GM18907 (cell line): ENCODE results near the gene TUBA3D.
"Not testable (repeated sequence)": the region's sequence is repeated elsewhere in the genome, so short reads cannot be mapped to it uniquely, and the experiment has no call there.

Source experiments
- ATAC-seq: cut with Tn5 transposase; IDR thresholded peaks from one replicate; pipeline ENCODE4 v1.9.1; 2021; ENCODE audit warnings: mild to moderate bottlenecking, moderate library complexity; ENCODE audit not compliant: unreplicated experiment

The TUBA3D gene

DNA sequence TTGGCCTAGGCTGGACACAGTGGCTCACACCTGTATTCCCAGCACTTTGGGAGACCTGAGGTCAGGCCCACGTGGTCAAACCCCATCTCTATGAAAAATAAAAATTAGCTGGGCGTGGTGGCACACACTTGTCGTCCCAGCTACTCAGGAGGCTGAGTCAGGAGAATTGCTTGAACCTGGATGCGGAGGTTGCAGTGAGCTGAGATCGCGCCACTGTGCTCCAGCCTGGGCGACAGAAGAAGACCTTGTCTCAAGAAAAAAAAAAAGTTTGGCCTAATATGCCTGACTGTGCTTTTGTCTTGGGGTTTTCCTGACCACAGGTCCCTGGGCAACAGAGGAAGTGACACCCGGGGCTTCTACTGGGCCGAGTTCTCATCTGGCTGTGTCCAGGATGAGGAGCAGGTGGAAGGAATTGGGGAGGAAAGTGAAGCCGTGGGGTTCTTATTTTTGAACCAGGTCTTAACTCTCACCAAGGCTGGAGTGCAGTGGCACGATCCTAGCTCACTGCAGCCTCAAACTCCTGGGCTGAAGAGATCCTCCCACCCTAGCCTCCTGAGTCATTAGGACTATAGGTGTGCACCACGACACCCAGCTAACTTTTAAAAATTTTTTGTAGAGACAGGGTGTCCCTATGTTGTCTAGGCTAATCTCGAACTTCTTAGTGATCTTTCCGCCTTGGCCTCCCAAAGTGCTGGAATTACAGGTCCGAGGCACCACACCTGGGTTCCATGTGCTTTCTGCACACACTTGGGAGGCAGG is 38.7 kb downstream of the TUBA3D start:
- ATAC-seq = peak; percentile 89

DNA sequence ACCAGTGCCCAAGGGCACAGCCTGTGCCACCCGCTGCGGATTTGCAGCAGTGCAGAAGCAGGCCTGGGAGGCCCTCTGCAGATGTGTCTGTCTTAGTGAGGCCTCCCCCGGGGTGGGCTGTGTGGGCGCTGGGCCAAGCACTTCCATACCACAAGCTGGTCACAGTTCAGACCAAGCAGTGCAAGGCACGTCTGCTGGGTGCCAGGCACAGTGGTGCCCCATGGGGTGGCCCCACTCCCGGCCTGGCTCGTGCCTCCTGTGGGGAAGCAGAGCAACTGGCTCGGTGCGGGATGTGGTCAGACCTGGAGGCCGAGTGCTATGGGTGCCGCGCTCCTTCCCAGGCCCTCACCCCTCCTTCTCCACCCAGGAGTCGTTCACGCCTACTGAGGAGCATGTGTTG is 39.3 kb downstream of the TUBA3D start:
- not testable (repeated sequence) for ATAC-seq

DNA sequence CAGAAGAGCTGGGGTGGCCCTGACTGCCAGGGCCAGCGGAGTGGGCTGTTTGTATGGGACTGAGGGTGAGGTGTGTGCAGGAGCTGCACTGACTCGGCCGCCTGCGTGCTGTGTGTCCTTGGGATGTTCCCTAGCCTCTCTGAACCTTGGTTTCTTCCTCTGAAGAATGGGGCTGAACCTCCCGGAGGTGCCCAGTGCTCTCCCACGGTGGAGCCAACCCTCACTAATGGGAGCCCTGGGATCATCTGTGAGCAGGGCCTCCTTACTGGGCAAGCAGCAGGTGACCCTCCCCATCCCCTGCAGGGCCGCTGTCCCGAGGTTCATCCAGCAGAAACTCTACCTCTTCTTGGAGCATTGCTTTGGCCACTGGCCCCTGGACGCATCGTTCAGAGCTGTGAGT is 40.1 kb downstream of the TUBA3D start:
- ATAC-seq = no peak

GRCh38 chr2:131516621-131517020 is 40.7 kb downstream of the TUBA3D start:
- not testable (repeated sequence) for ATAC-seq

- ATAC-seq = no peak
Measured at GRCh38 chr2:131517106-131517831, 41.4 kb downstream of the TUBA3D start.

DNA sequence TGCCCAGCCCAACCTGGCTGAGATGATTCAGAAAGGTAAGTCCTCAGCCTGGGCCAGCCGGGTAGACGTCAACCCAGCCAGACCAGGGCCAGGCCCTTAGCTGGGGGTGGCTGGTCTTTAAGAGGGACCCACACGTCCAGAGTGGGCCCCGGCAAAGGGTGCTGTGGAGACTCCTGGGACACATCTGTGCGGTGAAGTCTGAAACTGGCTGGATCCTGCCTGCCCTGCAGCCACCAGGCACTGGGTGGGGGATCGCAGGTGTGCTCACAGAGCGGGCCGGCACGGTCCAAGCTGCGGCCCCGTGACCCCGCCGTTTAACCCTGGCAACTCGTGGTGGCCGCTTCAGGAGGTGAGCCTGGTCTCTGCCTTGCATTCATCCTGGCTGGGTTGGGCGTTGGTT is 41.9 kb downstream of the TUBA3D start:
- ATAC-seq = not testable (repeated sequence)

DNA sequence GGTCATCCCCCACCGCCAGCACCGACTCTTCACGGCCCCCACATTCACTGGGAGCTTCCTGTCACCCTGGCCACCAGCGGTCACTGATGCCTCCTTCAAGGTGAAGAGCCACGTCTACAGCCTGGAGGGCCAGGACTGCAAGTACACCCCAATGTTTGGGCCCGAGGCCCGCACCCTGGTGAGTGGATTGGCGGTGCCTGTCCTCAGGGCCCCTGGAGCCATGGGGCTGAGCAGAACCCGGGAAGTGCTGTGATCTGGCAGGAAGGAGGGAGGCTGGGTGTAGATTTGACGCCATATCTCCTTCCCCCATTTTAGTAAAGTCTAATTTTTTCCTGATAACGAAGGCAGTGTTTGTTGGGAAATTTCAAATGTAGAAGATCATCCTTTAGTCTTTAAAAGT is 42.6 kb downstream of the TUBA3D start:
- not testable (repeated sequence) for ATAC-seq

GRCh38 chr2:131519466-131519865 is 43.5 kb downstream of the TUBA3D start:
- ATAC-seq = no peak

DNA sequence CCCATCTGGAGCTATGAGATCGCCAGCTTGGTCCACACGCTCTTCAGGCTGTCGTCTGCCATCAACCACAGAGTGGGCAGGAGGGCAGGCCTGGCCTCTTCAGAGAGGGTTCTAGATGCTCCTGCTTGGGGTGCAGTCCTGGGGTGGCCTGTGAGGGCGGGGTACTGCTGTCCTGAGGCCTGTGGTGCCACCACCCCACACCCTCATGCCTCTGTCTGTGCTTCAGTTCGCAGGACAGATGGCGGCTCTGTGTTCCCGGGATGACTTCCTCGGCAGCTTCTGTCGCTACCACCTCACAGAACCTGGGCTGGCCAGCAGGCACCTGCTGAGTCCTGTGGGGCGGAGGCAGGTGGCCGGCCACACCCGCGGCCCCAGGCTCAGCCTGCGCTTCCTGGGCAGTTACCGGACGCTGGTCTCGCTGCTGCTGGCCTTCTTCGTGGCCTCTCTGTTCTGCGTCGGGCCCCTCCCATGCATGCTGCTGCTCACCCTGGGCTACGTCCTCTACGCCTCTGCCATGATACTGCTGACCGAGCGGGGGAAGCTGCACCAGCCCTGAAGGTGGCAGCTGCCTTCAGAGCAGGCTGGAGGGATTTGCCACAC is 44.1 kb downstream of the TUBA3D start:
- ATAC-seq = not testable (repeated sequence)

GRCh38 chr2:131520526-131520925 is 44.6 kb downstream of the TUBA3D start:
- no peak for ATAC-seq

DNA sequence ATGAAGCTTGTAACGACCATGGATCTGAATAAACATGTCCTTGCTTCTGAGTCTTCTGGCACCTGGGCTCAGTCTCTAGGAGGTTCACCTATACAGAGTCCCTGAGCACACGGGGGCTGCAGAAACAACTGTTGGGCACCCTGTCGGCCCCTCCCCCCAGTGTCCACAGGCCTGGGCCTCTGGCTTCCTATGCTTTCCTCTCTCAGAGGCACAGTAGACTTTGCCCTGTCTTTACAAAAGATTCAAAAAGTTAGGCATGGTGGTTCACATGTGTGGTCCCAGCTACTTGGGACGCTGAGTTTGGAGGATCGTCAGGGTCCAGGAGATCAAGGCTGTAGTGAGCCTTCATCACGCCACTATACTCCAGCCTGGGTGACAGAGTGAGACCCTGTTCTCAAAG is 45.6 kb downstream of the TUBA3D start:
- not testable (repeated sequence) for ATAC-seq

DNA sequence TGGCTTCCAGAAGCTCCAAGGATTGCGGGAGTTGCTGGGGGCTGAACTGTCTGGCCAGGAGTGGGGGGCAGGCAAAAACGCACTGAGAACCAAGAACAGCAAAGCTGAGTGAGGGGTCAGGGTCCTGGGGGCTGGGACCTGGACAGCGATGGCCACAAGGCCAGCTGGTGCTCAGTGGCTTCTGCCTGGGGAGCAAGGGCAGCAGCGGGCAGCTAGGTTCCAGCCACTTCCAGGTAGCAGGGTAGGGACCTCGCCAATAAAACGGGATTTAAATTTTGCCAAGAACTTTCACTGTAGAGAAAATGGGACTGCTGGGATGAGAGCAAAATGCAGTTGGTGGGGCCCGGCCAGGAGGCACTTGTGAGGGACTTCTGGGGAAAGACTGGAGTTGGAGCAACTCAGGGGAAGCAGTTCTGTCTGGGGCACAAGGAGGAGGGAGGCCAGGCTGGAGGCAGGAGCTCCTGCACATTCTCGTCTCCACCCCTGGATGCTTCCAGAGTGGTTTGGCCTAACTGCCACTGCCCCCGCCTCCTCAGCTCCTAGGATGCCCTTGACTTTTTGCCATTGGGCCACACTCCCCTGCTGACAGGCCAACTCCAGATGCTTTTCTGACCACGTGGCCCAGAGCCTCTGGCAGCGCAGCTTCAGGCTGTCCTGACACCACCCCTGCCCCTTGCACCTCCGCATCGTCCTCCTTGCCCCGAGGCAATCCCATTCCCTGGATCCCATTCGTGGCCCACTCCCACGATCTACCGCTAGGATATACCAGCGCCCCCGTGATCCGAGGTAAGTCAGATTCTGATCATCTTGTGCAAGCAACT is 46.3 kb downstream of the TUBA3D start:
- no peak for ATAC-seq

- not testable (repeated sequence) for ATAC-seq
Measured at GRCh38 chr2:131525256-131525655, 49.3 kb downstream of the TUBA3D start.

DNA sequence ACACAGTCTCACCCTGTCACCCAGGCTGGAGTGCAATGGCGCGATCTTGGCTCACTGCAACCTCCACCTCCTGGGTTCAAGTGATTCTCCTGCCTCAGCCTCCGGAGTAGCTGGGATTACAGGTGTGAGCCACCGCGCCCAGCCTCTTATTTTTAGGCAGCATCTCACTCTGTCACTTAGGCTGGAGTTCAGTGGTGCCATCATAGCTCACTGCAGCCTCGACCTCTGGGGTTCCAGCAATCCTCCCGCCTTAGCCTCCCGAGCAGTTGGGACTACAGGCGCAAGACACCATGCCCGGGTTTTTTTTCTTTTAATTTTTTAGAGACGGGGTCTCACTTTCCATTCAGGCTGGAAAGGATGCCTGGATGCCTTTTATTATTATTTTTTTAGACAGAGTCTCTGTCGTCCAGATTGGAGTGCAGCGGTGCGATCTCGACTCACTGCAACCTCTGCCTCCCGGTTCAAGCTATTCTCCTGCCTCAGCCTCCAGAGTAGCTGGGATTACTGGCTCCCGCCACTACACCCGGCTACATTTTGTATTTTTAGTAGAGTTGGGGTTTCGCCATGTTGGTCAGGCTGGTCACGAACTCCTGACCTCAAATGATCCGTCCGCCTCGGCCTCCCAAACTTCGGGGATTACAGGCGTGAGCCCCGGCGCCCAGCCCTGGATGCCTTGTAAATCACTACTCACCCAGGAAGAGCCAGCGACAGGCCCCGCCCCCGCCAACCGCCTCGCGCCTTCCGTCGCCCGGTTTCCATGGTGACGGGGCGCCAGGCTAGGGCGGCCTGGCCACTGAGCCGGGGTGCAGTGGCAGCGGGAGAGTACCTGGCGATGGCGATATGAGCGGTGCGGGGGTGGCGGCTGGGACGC is 51.4 kb downstream of the TUBA3D start, which contains the start of gene CCDC74A:
Gene CCDC74A, plus strand, starts transcription at position 758 of the 871 bp plus-strand sequence. Its CDS starts 83 bp downstream, at position 841.
- peak; percentile 94 for ATAC-seq

GRCh38 chr2:131528981-131529863 is 53.3 kb downstream of the TUBA3D start:
- peak; percentile 63 for ATAC-seq

- not testable (repeated sequence) for ATAC-seq
Measured at GRCh38 chr2:131529864-131530445, 54.0 kb downstream of the TUBA3D start.

DNA sequence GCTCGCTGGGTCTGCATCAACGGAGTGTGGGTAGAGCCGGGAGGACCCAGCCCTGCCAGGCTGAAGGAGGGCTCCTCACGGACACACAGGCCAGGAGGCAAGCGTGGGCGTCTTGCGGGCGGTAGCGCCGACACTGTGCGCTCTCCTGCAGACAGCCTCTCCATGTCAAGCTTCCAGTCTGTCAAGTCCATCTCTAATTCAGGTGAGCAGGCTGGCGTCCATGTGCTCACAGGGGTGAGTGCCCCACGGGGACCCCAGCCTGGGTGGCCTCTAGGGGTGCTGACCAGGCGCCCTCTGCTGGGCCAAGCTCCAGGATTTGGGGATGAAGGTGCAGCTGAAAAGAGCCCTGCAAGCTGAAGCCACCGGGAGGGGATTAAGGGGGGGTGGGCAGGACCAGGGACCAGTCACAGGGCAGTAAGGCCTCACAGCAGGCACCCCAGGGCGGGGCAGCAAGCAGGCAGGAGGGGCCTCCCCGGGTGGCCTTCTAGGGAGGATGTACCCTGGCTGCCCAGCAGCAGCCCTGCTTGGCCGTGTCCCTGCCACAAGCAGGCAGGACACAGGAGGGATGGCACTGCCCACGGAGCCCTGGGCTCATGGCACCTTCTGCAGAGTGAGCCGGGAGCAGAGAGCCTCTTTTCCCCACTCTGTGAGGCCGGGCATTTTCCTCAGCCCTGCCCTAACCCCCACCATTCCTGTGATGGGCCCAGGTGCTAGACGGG is 54.9 kb downstream of the TUBA3D start:
- ATAC-seq = not testable (repeated sequence)
